OCI-LY1 (cell line): ENCODE results near the gene TESPA1.

Experiments used
- EZH2 ChIP-seq: fragments of 200-600 bp; sonication (generic), shearing (Covaris generic); IDR thresholded peaks from 2 replicates; pipeline ENCODE4 v1.8.0; 2017; ENCODE audit warnings: borderline replicate concordance, mixed run types, mild to moderate bottlenecking, antibody characterized with exemption, low read length, moderate library complexity, mixed read lengths
- TF ChIP-seq, protein P1 (sequence below): fragments of 200-600 bp; sonication (generic), shearing (Covaris generic); IDR thresholded peaks from 2 replicates; pipeline ENCODE4 v1.5.1; 2017; ENCODE audit warnings: mild to moderate bottlenecking, antibody characterized with exemption, low read length, moderate library complexity, mixed read lengths

- TF ChIP-seq, protein P1, sequence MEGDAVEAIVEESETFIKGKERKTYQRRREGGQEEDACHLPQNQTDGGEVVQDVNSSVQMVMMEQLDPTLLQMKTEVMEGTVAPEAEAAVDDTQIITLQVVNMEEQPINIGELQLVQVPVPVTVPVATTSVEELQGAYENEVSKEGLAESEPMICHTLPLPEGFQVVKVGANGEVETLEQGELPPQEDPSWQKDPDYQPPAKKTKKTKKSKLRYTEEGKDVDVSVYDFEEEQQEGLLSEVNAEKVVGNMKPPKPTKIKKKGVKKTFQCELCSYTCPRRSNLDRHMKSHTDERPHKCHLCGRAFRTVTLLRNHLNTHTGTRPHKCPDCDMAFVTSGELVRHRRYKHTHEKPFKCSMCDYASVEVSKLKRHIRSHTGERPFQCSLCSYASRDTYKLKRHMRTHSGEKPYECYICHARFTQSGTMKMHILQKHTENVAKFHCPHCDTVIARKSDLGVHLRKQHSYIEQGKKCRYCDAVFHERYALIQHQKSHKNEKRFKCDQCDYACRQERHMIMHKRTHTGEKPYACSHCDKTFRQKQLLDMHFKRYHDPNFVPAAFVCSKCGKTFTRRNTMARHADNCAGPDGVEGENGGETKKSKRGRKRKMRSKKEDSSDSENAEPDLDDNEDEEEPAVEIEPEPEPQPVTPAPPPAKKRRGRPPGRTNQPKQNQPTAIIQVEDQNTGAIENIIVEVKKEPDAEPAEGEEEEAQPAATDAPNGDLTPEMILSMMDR: no peak
- no peak for TF ChIP-seq EZH2
Observed at GRCh38 chr12:54940727-54941315, 43.7 kb downstream of the TESPA1 start.
